OCI-LY7 (cell line): Measurements from ENCODE around the gene PDZD7. TPM values are rescaled to one million over a fixed set of nuclear protein-coding genes. Genes with fewer than 3 reads are reported as not detected.

Experiments
- BruUV-seq: library from RNA; stranded (reverse); fragments of 400-500 nt; replicated peaks from 2 replicates; lab custom pipeline; 2021; lab: Mats Ljungman, UMichigan
- CTCF ChIA-PET: fragments of 300-600 bp; sonication (Branson Sonifier 250); formaldehyde crosslinking; loops from one replicate; lab custom pipeline; 2022; ENCODE audit warnings: antibody characterized with exemption; ENCODE audit not compliant: unreplicated experiment; lab: Charles Lee
- POLR2A ChIA-PET: fragments of 300-600 bp; sonication (Branson Sonifier 250); formaldehyde crosslinking; loops from one replicate; lab custom pipeline; 2022; ENCODE audit warnings: antibody characterized with exemption; lab: Charles Lee
- DNase-seq: peaks from one replicate; pipeline ENCODE4 v3.0.0-alpha.2; 2015; ENCODE audit warnings: low spot score
- H2AFZ ChIP-seq: fragments of 200-600 bp; sonication (generic), shearing (Covaris generic); 2 replicates; pipeline ENCODE4 v1.6.1; 2014; ENCODE audit warnings: mild to moderate bottlenecking, antibody characterized with exemption, low read length, moderate library complexity
- H3K27ac ChIP-seq: fragments of 200-600 bp; sonication (generic); 2 replicates; pipeline ENCODE4 v1.5.1; 2014; ENCODE audit warnings: mixed run types, low read depth, mild to moderate bottlenecking, moderate library complexity, low read length, inconsistent platforms; ENCODE audit not compliant: poor library complexity, severe bottlenecking
- H3K36me3 ChIP-seq: fragments of 200-600 bp; sonication (generic); 2 replicates; pipeline ENCODE4 v1.6.1; 2014; ENCODE audit warnings: mild to moderate bottlenecking, antibody characterized with exemption, low read length, moderate library complexity, mixed read lengths; ENCODE audit not compliant: insufficient read depth
- H3K4me1 ChIP-seq: fragments of 200-600 bp; sonication (generic); 2 replicates; pipeline ENCODE4 v1.5.1; 2014; ENCODE audit warnings: mild to moderate bottlenecking, low read length; ENCODE audit not compliant: insufficient read depth, poor library complexity, severe bottlenecking
- H3K4me2 ChIP-seq: fragments of 200-600 bp; sonication (generic); 2 replicates; pipeline ENCODE4 v1.6.1; 2014; ENCODE audit warnings: mild to moderate bottlenecking, low read length
- H3K4me3 ChIP-seq: fragments of 200-600 bp; sonication (generic); 2 replicates; pipeline ENCODE4 v1.5.1; 2014; ENCODE audit warnings: mild to moderate bottlenecking, low read depth, low read length; ENCODE audit not compliant: poor library complexity, severe bottlenecking
- H3K79me2 ChIP-seq: fragments of 200-600 bp; sonication (generic); 2 replicates; pipeline ENCODE4 v1.6.1; 2016; ENCODE audit warnings: low read depth, mild to moderate bottlenecking, low read length, moderate library complexity, mixed read lengths; ENCODE audit not compliant: insufficient read depth
- H3K9me2 ChIP-seq: fragments of 200-600 bp; sonication (generic); 2 replicates; pipeline ENCODE4 v1.6.1; 2016; ENCODE audit warnings: mild to moderate bottlenecking, low read length, mixed read lengths; ENCODE audit not compliant: insufficient read depth
- H3K9me3 ChIP-seq: fragments of 200-600 bp; sonication (generic); 2 replicates; pipeline ENCODE4 v1.6.1; 2014; ENCODE audit warnings: mild to moderate bottlenecking, mixed run types, low read length, mixed read lengths
- H4K20me1 ChIP-seq: fragments of 200-600 bp; sonication (generic); 2 replicates; pipeline ENCODE4 v1.6.1; 2014; ENCODE audit warnings: mild to moderate bottlenecking, antibody characterized with exemption, low read length, moderate library complexity, mixed read lengths; ENCODE audit not compliant: insufficient read depth
- EZH2phosphoT487 ChIP-seq: fragments of 200-600 bp; sonication (generic); IDR thresholded peaks from 2 replicates; pipeline ENCODE4 v1.6.1; 2018; ENCODE audit warnings: low read depth, borderline replicate concordance, mild to moderate bottlenecking, mixed run types, antibody characterized with exemption, low read length, moderate library complexity, mixed read lengths
- intact Hi-C: fragments of 100-400 bp; cut with micrococcal nuclease; formaldehyde crosslinking; loops from one replicate; pipeline ENCODE4 v1.10.0; 2022; ENCODE audit not compliant: unreplicated experiment
- total RNA-seq, 2 experiments: library from RNA; depleted of rRNA in 1 of 2; stranded (reverse); fragments of >200 nt in 1 of 2; shearing (Covaris generic) in 1 of 2; gene quantifications; 2 replicates each; pipeline ENCODE4 v1.2.3, GENCODE V29; 2014 to 2022
- TF ChIP-seq, protein P1 (sequence below): fragments of 200-600 bp; sonication (generic); conservative IDR thresholded peaks from 2 replicates; pipeline ENCODE4 v1.5.1; 2014; ENCODE audit warnings: mild to moderate bottlenecking, antibody characterized with exemption, low read length, moderate library complexity, mixed read lengths

PDZD7 gene
- total RNA-seq, 2 experiments from 2014 or later: 1.6 to 2.1 TPM

DNA sequence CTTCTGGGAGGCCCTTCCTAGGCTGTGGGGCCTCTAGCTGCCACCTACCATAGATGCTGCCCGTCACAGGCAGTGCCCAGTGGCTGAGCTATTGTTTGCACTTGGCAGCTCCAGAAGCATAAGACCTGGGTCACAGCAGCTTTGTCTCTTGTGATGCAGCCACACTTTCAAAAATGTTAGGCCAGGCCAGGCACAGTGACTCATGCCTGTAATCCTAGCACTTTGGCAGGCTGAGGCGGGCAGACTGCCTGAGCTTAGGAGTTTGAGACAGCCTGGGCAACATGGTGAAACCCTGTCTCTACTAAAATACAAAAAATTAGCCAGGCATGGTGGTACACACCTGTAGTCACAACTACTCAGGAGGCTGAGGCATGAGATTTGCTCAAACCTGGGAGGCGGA, 21.4 kb upstream of the PDZD7 start:
- ChIA-PET CTCF (interaction anchor here (1.3 to 1.5 kb wide), 2 partner anchors 8 to 9 kb away, joined by 3 to 5 read pairs; no protein-coding TSS in a partner anchor), POLR2A (interaction anchor here (1.4 to 2.9 kb wide), 3 partner anchors 9 to 11 kb away, joined by 8 to 19 read pairs (median 10); partner anchors contain the start of gene KAZALD1)
- Histone ChIP-seq H3K9me3 (no peaks in the 10 kb centered on the region), H3K9me2 (no peaks in the 10 kb centered on the region), H3K27ac (no peak overlapping the region), H3K4me2 (peak overlapping the region; percentile 69; the same call in 1 of the 2 replicates), H2AFZ (no peak overlapping the region), H3K4me3 (no peak overlapping the region), H3K79me2 (peaks cover 40% of the 10 kb centered on the region), H3K36me3 (peaks cover 30% of the 10 kb centered on the region), H3K4me1 (peaks cover 57% of the 10 kb centered on the region), H4K20me1 (peaks cover 13% of the 10 kb centered on the region; the same call in 1 of the 2 replicates)
- no TSS peak for BruUV-seq
- intact Hi-C loops: no loop called here
- DNase-seq: no peak
- TF ChIP-seq, protein P1, sequence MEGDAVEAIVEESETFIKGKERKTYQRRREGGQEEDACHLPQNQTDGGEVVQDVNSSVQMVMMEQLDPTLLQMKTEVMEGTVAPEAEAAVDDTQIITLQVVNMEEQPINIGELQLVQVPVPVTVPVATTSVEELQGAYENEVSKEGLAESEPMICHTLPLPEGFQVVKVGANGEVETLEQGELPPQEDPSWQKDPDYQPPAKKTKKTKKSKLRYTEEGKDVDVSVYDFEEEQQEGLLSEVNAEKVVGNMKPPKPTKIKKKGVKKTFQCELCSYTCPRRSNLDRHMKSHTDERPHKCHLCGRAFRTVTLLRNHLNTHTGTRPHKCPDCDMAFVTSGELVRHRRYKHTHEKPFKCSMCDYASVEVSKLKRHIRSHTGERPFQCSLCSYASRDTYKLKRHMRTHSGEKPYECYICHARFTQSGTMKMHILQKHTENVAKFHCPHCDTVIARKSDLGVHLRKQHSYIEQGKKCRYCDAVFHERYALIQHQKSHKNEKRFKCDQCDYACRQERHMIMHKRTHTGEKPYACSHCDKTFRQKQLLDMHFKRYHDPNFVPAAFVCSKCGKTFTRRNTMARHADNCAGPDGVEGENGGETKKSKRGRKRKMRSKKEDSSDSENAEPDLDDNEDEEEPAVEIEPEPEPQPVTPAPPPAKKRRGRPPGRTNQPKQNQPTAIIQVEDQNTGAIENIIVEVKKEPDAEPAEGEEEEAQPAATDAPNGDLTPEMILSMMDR: no peak

DNA sequence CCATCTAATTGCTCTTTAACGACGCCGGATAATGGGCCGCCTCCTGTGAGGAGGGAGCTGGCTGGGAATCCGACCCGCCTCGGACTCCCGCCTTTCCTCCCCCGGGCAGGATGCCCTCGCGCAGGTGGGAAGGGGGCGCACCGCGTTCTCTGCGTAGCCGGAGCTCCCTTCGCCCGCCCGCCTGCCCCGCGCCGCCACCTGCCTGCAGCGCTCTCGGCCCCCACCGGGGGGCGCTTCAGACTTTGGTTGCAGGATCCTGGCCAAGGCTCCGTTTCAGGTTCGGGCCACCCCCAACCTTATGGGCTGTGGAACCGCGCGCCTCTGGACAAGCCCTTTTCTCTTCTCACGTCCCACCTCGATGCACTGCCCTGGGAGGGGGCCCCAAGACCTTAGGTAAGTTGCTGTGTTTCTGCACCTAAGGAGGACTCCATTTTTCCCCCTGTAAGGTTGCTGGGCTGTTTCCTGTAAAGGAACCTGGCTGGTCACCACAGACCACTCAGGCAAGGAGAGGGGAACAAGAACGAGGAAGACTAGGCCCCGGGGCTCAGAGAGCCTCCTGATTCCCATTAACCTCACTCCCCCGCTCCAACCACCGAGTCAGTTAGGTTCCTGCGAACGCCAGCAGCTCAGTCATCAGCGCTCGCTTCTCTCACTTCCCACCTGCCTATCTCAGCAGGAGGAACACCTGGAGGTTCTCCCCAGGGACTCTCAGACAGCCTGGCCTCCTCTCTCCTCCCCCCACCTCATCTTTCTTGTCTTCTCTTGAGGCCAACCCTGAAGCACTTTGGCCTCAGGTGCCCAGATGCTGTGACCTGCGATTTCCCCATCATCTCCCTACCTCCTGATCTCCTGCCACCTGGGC, 19.5 kb upstream of the PDZD7 start:
- Histone ChIP-seq H3K27ac (peak overlapping the region; percentile 44), H3K4me2 (peak overlapping the region; percentile 69), H3K9me2 (no peaks in the 10 kb centered on the region), H3K9me3 (no peaks in the 10 kb centered on the region), H2AFZ (no peak overlapping the region; the same call in 1 of the 2 replicates), H3K4me1 (peaks cover 42% of the 10 kb centered on the region), H4K20me1 (peaks cover 13% of the 10 kb centered on the region; the same call in 1 of the 2 replicates), H3K36me3 (peaks cover 14% of the 10 kb centered on the region), H3K4me3 (peak overlapping the region; percentile 50), H3K79me2 (peaks cover 22% of the 10 kb centered on the region; the same call in 1 of the 2 replicates)
- CTCF ChIA-PET: interaction anchor here (0.5 to 1.7 kb wide), 11 partner anchors 8 to 1070 kb away, joined by 3 to 6 read pairs (median 4); partner anchors contain the start of gene KAZALD1
- intact Hi-C loops: loop anchor here (2.0 kb wide), 1 partner anchor 16 kb away; no protein-coding TSS in a partner anchor
- BruUV-seq: no TSS peak
- TF ChIP-seq, protein P1: peak; percentile 96
- TF ChIP-seq EZH2phosphoT487: no peak
- POLR2A ChIA-PET: interaction anchor here (0.7 to 2.9 kb wide), 5 partner anchors 7 to 31 kb away, joined by 3 to 19 read pairs (median 5); partner anchors contain the start of gene KAZALD1
- DNase-seq: peak; percentile 83
